K562 (cell line): ENCODE measurements around the gene TUBB4B. TPM values are rescaled to one million over a fixed set of nuclear protein-coding genes. Genes with fewer than 3 reads are reported as not detected.

Source experiments
- BHLHE40 ChIP-seq: IDR thresholded peaks from 2 replicates; pipeline ENCODE4 v1.6.1; 2011; ENCODE audit warnings: low read length, improper control_type of control experiment
- CTCFL ChIP-seq: IDR thresholded peaks from 2 replicates; pipeline ENCODE4 v1.6.1; 2011; ENCODE audit warnings: borderline replicate concordance, low read depth, mild to moderate bottlenecking, moderate library complexity, low read length; ENCODE audit not compliant: insufficient read depth, poor library complexity, severe bottlenecking
- FIP1L1 ChIP-seq: fragments of 200-400 bp; formaldehyde crosslinking; IDR thresholded peaks from 2 replicates; pipeline ENCODE4 v1.6.1; 2018; ENCODE audit warnings: mild to moderate bottlenecking, low read depth, low read length; ENCODE audit not compliant: poor library complexity, severe bottlenecking
- HDAC6 ChIP-seq: IDR thresholded peaks from 2 replicates; pipeline ENCODE4 v1.6.1; 2012; ENCODE audit warnings: low read depth, mild to moderate bottlenecking, control low read depth, inconsistent platforms, low read length, moderate library complexity
- MEIS2 ChIP-seq: fragments of 450-650 bp; IDR thresholded peaks from 2 replicates; pipeline ENCODE4 v1.6.1; 2014; ENCODE audit warnings: mild to moderate bottlenecking; ENCODE audit not compliant: partially characterized antibody
- RBM15 ChIP-seq: fragments of 200-400 bp; formaldehyde crosslinking; IDR thresholded peaks from 2 replicates; pipeline ENCODE4 v1.6.1; 2018; ENCODE audit warnings: mild to moderate bottlenecking, low read length, moderate library complexity; ENCODE audit not compliant: insufficient read depth
- SAFB ChIP-seq: fragments of 200-400 bp; formaldehyde crosslinking; IDR thresholded peaks from 2 replicates; pipeline ENCODE4 v1.6.1; 2017; ENCODE audit warnings: low read depth, low read length, borderline replicate concordance
- SIN3B ChIP-seq: fragments of 450-650 bp; IDR thresholded peaks from 2 replicates; pipeline ENCODE4 v1.6.1; 2017; ENCODE audit warnings: low read depth, mild to moderate bottlenecking, moderate library complexity
- TAF1 ChIP-seq: IDR thresholded peaks from 2 replicates; pipeline ENCODE4 v1.6.1; 2011; ENCODE audit warnings: mild to moderate bottlenecking, low read length, moderate library complexity; ENCODE audit not compliant: insufficient read depth, control insufficient read depth, severe bottlenecking; ENCODE audit errors: extremely low read depth
- ZNF398 ChIP-seq: fragments of 250-450 bp; sonication (Bioruptor Pico); IDR thresholded peaks from 2 replicates; pipeline ENCODE4 v1.8.0; 2021; ENCODE audit warnings: moderate library complexity, mild to moderate bottlenecking, inconsistent platforms
- polyA plus RNA-seq, 8 experiments: library from polyadenylated mRNA; depleted of rRNA in 4 of 8; stranded (reverse) in 5 of 8; unstranded in 3 of 8; fragments of >200 nt; fragmentation: Nextera tagmentation in 2 of 8; fragmentation: Illumina TruSeq in 1 of 8; extraction: Ambion mirVana in 2 of 8; extraction: Trizol in 1 of 8; gene quantifications; 2 replicates each; pipeline versions ENCODE4 v1.2.1 to v1.2.3, GENCODE V29; 2011 to 2014; ENCODE audit warnings: inconsistent platforms in 1 of 8, missing spikeins in 1 of 8
- total RNA-seq, 7 experiments: library from RNA; depleted of rRNA in 6 of 7; stranded (reverse); fragments of >200 nt in 6 of 7; fragmentation: Illumina TruSeq in 2 of 7; extraction: Trizol in 2 of 7; gene quantifications; 2 replicates each; pipeline versions ENCODE4 v1.2.1 to v1.2.3, GENCODE V29; 2011 to 2021; ENCODE audit warnings: low replicate concordance in 1 of 7
- TF ChIP-seq, protein P1 (sequence below): fragments of 250-450 bp; sonication (Bioruptor Pico); IDR thresholded peaks from 2 replicates; pipeline ENCODE4 v1.4.0; 2020
- TF ChIP-seq, protein P2 (sequence below), 2 experiments: fragments of 450-650 bp; conservative IDR thresholded peaks; 2 replicates each; pipeline ENCODE4 v1.6.1; 2017; ENCODE audit warnings: mild to moderate bottlenecking in 2 of 2, moderate library complexity in 2 of 2

Gene TUBB4B
- total and polyA plus RNA-seq, 9 of the 15 experiments (the other 6 are each of a cell fraction or from before 2014, with no cell fraction given): 24.1 to 443 (median 268) TPM

- TF ChIP-seq CTCFL (peak; percentile 5), TAF1 (no peak), FIP1L1 (peak; percentile 41), SIN3B (no peak), BHLHE40 (peak; percentile 23; the same call in 1 of the 2 replicates), HDAC6 (no peak), ZNF398 (CRISPR knock-in tag) (no peak), RBM15 (no peak), MEIS2 (no peak), SAFB (0 out of 2 replicates have a peak, but pooled peaks have one; percentile 12)
- TF ChIP-seq, protein P1, sequence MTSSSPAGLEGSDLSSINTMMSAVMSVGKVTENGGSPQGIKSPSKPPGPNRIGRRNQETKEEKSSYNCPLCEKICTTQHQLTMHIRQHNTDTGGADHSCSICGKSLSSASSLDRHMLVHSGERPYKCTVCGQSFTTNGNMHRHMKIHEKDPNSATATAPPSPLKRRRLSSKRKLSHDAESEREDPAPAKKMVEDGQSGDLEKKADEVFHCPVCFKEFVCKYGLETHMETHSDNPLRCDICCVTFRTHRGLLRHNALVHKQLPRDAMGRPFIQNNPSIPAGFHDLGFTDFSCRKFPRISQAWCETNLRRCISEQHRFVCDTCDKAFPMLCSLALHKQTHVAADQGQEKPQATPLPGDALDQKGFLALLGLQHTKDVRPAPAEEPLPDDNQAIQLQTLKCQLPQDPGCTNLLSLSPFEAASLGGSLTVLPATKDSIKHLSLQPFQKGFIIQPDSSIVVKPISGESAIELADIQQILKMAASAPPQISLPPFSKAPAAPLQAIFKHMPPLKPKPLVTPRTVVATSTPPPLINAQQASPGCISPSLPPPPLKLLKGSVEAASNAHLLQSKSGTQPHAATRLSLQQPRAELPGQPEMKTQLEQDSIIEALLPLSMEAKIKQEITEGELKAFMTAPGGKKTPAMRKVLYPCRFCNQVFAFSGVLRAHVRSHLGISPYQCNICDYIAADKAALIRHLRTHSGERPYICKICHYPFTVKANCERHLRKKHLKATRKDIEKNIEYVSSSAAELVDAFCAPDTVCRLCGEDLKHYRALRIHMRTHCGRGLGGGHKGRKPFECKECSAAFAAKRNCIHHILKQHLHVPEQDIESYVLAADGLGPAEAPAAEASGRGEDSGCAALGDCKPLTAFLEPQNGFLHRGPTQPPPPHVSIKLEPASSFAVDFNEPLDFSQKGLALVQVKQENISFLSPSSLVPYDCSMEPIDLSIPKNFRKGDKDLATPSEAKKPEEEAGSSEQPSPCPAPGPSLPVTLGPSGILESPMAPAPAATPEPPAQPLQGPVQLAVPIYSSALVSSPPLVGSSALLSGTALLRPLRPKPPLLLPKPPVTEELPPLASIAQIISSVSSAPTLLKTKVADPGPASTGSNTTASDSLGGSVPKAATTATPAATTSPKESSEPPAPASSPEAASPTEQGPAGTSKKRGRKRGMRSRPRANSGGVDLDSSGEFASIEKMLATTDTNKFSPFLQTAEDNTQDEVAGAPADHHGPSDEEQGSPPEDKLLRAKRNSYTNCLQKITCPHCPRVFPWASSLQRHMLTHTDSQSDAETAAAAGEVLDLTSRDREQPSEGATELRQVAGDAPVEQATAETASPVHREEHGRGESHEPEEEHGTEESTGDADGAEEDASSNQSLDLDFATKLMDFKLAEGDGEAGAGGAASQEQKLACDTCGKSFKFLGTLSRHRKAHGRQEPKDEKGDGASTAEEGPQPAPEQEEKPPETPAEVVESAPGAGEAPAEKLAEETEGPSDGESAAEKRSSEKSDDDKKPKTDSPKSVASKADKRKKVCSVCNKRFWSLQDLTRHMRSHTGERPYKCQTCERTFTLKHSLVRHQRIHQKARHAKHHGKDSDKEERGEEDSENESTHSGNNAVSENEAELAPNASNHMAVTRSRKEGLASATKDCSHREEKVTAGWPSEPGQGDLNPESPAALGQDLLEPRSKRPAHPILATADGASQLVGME (CRISPR knock-in tag): no peak
- TF ChIP-seq, protein P2, sequence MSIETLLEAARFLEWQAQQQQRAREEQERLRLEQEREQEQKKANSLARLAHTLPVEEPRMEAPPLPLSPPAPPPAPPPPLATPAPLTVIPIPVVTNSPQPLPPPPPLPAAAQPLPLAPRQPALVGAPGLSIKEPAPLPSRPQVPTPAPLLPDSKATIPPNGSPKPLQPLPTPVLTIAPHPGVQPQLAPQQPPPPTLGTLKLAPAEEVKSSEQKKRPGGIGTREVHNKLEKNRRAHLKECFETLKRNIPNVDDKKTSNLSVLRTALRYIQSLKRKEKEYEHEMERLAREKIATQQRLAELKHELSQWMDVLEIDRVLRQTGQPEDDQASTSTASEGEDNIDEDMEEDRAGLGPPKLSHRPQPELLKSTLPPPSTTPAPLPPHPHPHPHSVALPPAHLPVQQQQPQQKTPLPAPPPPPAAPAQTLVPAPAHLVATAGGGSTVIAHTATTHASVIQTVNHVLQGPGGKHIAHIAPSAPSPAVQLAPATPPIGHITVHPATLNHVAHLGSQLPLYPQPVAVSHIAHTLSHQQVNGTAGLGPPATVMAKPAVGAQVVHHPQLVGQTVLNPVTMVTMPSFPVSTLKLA (conservative IDR thresholded peaks at IDR 0.05): no peak
Measured at GRCh38 chr9:137278721-137279711, 37.9 kb downstream of the TUBB4B start (continued).
